Measurements from ENCODE around the gene ARHGAP24. TPM values are rescaled to one million over a fixed set of nuclear protein-coding genes. Genes with fewer than 3 reads are reported as not detected.

Gene ARHGAP24
- total and polyA plus RNA-seq, 3 experiments from 2014 or later: not detected

DNA sequence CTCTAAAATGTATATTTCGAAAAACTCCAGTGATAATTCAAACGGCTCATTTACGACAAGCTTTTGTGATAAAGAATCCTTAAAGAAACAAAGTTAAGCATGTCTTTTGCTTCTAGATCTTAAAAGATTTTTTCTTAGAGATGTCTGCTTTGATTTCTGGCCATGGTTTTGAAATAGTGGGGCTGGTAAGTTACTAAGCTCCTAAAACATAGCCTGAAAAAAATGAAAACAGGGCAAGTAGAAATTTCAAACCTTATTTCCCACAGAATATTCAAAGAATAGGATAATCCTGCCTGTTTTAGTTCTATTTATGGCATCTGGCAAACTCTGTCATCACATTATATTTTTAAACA is 318.3 kb downstream of the ARHGAP24 start:
- no peak overlapping the region for H3K4me3 Mint-ChIP-seq
- H3K27ac Mint-ChIP-seq: no peak overlapping the region
- Histone ChIP-seq H3K9me3 (ENCODE audit: low read length) (no peaks in the 10 kb centered on the region), H3K4me3 (ENCODE audit: low read length) (no peak overlapping the region), H3K27ac (ENCODE audit: low read depth, low read length) (no peak overlapping the region), H3K36me3 (ENCODE audit: insufficient read depth, low read length) (no peaks in the 10 kb centered on the region), H3K27me3 (ENCODE audit: insufficient read depth, low read length, poor library complexity, severe bottlenecking) (no peaks in the 10 kb centered on the region), H3K4me1 (ENCODE audit: insufficient read depth, low read length) (no peaks in the 10 kb centered on the region)
- no peaks in the 10 kb centered on the region for H3K4me1 Mint-ChIP-seq
- peaks cover 0 to 13% (median 4%) of the 10 kb centered on the region in 5 donors for H3K9me3 Mint-ChIP-seq
- no peaks in the 10 kb centered on the region for H3K36me3 Mint-ChIP-seq
- ChIA-PET CTCF (no interaction called here), POLR2A (no interaction called here)
- H3K27me3 Mint-ChIP-seq: no peaks in the 10 kb centered on the region
- no peak for DNase-seq

- Histone ChIP-seq H3K4me1 (ENCODE audit: insufficient read depth, low read length) (no peaks in the 10 kb centered on the region), H3K36me3 (ENCODE audit: insufficient read depth, low read length) (no peaks in the 10 kb centered on the region), H3K27me3 (ENCODE audit: insufficient read depth, low read length, poor library complexity, severe bottlenecking) (no peaks in the 10 kb centered on the region), H3K4me3 (ENCODE audit: low read length) (no peak overlapping the region), H3K9me3 (ENCODE audit: low read length) (no peaks in the 10 kb centered on the region), H3K27ac (ENCODE audit: low read depth, low read length) (no peak overlapping the region)
- no peaks in the 10 kb centered on the region for H3K4me1 Mint-ChIP-seq
- no peak for DNase-seq
- POLR2A ChIA-PET: no interaction called here
- no peak overlapping the region for H3K4me3 Mint-ChIP-seq
- H3K9me3 Mint-ChIP-seq: peaks cover 0 to 19% (median 0%) of the 10 kb centered on the region in 5 donors
- no peaks in the 10 kb centered on the region for H3K27me3 Mint-ChIP-seq
- H3K27ac Mint-ChIP-seq: no peak overlapping the region
- CTCF ChIA-PET: no interaction called here
- H3K36me3 Mint-ChIP-seq: no peaks in the 10 kb centered on the region
Observed at GRCh38 chr4:85798012-85798770, 323.2 kb downstream of the ARHGAP24 start.

GRCh38 chr4:85803856-85804255 is 328.9 kb downstream of the ARHGAP24 start:
- no peak overlapping the region for H3K27ac Mint-ChIP-seq
- CTCF ChIA-PET: no interaction called here
- H3K4me3 Mint-ChIP-seq: no peak overlapping the region
- H3K9me3 Mint-ChIP-seq: peaks cover 0 to 9% (median 2%) of the 10 kb centered on the region in 5 donors
- Histone ChIP-seq H3K27ac (ENCODE audit: low read depth, low read length) (no peak overlapping the region), H3K4me1 (ENCODE audit: insufficient read depth, low read length) (no peaks in the 10 kb centered on the region), H3K36me3 (ENCODE audit: insufficient read depth, low read length) (no peaks in the 10 kb centered on the region), H3K4me3 (ENCODE audit: low read length) (no peak overlapping the region), H3K27me3 (ENCODE audit: insufficient read depth, low read length, poor library complexity, severe bottlenecking) (no peaks in the 10 kb centered on the region), H3K9me3 (ENCODE audit: low read length) (no peaks in the 10 kb centered on the region)
- H3K36me3 Mint-ChIP-seq: no peaks in the 10 kb centered on the region
- H3K27me3 Mint-ChIP-seq: no peaks in the 10 kb centered on the region
- H3K4me1 Mint-ChIP-seq: no peaks in the 10 kb centered on the region
- no peak for DNase-seq
- POLR2A ChIA-PET: no interaction called here

GRCh38 chr4:85805891-85806290 is 330.9 kb downstream of the ARHGAP24 start:
- H3K9me3 Mint-ChIP-seq: peaks cover 0 to 9% (median 0%) of the 10 kb centered on the region in 5 donors
- H3K36me3 Mint-ChIP-seq: no peaks in the 10 kb centered on the region
- ChIA-PET CTCF (no interaction called here), POLR2A (no interaction called here)
- no peaks in the 10 kb centered on the region for H3K36me3 ChIP-seq (ENCODE audit: insufficient read depth, low read length)
- H3K9me3 ChIP-seq (ENCODE audit: low read length): no peaks in the 10 kb centered on the region
- H3K4me3 Mint-ChIP-seq: no peak overlapping the region
- H3K27ac Mint-ChIP-seq: no peak overlapping the region
- H3K27me3 Mint-ChIP-seq: no peaks in the 10 kb centered on the region
- no peak overlapping the region for H3K4me3 ChIP-seq (ENCODE audit: low read length)
- no peaks in the 10 kb centered on the region for H3K4me1 Mint-ChIP-seq
- H3K4me1 ChIP-seq (ENCODE audit: insufficient read depth, low read length): no peaks in the 10 kb centered on the region
- no peaks in the 10 kb centered on the region for H3K27me3 ChIP-seq (ENCODE audit: insufficient read depth, low read length, poor library complexity, severe bottlenecking)
- H3K27ac ChIP-seq (ENCODE audit: low read depth, low read length): no peak overlapping the region
- DNase-seq: no peak

GRCh38 chr4:85806334-85806733 is 331.4 kb downstream of the ARHGAP24 start:
- Histone ChIP-seq H3K27ac (ENCODE audit: low read depth, low read length) (no peak overlapping the region), H3K4me3 (ENCODE audit: low read length) (no peak overlapping the region), H3K27me3 (ENCODE audit: insufficient read depth, low read length, poor library complexity, severe bottlenecking) (no peaks in the 10 kb centered on the region), H3K36me3 (ENCODE audit: insufficient read depth, low read length) (no peaks in the 10 kb centered on the region), H3K4me1 (ENCODE audit: insufficient read depth, low read length) (no peaks in the 10 kb centered on the region), H3K9me3 (ENCODE audit: low read length) (no peaks in the 10 kb centered on the region)
- CTCF ChIA-PET: no interaction called here
- Mint-ChIP-seq H3K27me3 (no peaks in the 10 kb centered on the region), H3K27ac (no peak overlapping the region), H3K4me1 (no peaks in the 10 kb centered on the region), H3K4me3 (no peak overlapping the region), H3K36me3 (no peaks in the 10 kb centered on the region), H3K9me3 (peaks cover 0 to 9% (median 0%) of the 10 kb centered on the region in 5 donors)
- POLR2A ChIA-PET: no interaction called here
- no peak for DNase-seq

DNA sequence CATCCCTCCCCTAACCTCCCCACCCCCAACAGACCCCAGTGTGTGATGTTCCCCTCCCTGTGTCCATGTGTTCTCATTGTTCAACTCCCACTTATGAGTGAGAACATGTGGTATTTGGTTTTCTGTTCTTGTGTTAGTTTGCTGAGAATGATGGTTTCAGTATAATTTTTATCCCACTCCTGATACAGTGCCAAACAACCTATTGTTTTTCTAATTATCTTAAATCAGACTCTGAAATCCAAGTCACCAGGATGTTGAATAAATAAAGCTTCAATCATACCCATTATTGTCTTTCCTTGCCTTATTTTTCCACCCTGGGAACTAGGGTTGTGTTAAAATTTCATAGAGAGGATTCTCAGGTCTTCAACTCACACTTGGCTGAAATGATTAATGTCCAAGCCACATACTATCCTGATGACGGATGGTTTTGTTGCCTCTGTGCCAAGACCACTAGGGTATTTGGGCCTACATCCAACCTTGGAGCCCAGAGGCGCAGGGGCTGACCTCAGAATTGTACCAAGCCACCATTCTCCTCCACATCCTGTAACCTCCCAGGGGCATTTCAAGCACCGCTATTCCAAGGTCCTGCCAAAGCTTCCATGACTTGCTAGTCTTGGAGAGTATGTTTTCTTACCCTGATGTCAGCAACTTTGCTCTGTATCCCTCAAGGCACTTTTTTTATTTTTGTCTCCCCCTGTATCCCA is 332.4 kb downstream of the ARHGAP24 start:
- CTCF ChIA-PET: no interaction called here

GRCh38 chr4:85808104-85808503 is 333.2 kb downstream of the ARHGAP24 start:
- no peaks in the 10 kb centered on the region for H3K27me3 ChIP-seq (ENCODE audit: insufficient read depth, low read length, poor library complexity, severe bottlenecking)
- H3K27ac ChIP-seq (ENCODE audit: low read depth, low read length): no peak overlapping the region
- Mint-ChIP-seq H3K27me3 (no peaks in the 10 kb centered on the region), H3K9me3 (peaks cover 0 to 9% (median 6%) of the 10 kb centered on the region in 5 donors), H3K36me3 (no peaks in the 10 kb centered on the region), H3K4me1 (no peaks in the 10 kb centered on the region), H3K27ac (no peak overlapping the region), H3K4me3 (no peak overlapping the region)
- H3K4me1 ChIP-seq (ENCODE audit: insufficient read depth, low read length): no peaks in the 10 kb centered on the region
- no peaks in the 10 kb centered on the region for H3K9me3 ChIP-seq (ENCODE audit: low read length)
- POLR2A ChIA-PET: no interaction called here
- no peak for DNase-seq
- no peak overlapping the region for H3K4me3 ChIP-seq (ENCODE audit: low read length)
- H3K36me3 ChIP-seq (ENCODE audit: insufficient read depth, low read length): no peaks in the 10 kb centered on the region
- CTCF ChIA-PET: no interaction called here

More for the DNA sequence above, 332.4 kb downstream of the ARHGAP24 start:
- H3K4me3 Mint-ChIP-seq: no peak overlapping the region
- Histone ChIP-seq H3K4me3 (ENCODE audit: low read length) (no peak overlapping the region), H3K27me3 (ENCODE audit: insufficient read depth, low read length, poor library complexity, severe bottlenecking) (no peaks in the 10 kb centered on the region), H3K27ac (ENCODE audit: low read depth, low read length) (no peak overlapping the region), H3K4me1 (ENCODE audit: insufficient read depth, low read length) (no peaks in the 10 kb centered on the region), H3K36me3 (ENCODE audit: insufficient read depth, low read length) (no peaks in the 10 kb centered on the region), H3K9me3 (ENCODE audit: low read length) (no peaks in the 10 kb centered on the region)
- H3K9me3 Mint-ChIP-seq: peaks cover 0 to 6% (median 1%) of the 10 kb centered on the region in 5 donors
- H3K4me1 Mint-ChIP-seq: no peaks in the 10 kb centered on the region
- POLR2A ChIA-PET: no interaction called here
- no peak overlapping the region for H3K27ac Mint-ChIP-seq
- no peaks in the 10 kb centered on the region for H3K27me3 Mint-ChIP-seq
- DNase-seq: no peak
- H3K36me3 Mint-ChIP-seq: no peaks in the 10 kb centered on the region

DNA sequence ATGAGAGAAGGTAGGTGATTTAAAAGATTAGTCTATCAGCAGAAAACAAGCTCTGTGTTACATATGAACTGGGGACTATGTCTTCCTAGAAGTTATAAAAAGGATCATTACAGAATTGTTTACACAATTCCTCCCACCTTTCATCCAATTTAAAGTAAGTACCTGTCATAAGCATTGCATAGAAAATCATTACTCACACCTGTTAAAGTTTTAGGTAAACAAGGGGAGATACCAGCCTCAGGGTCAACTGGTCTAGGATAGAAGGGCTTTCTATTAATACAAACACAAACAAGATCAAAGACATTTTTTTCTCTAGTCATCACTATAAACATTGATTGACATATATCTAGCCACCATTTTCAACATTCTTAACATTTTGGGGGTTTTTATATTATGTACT is 333.9 kb downstream of the ARHGAP24 start:
- H3K27ac ChIP-seq (ENCODE audit: low read depth, low read length): no peak overlapping the region
- Mint-ChIP-seq H3K27ac (no peak overlapping the region), H3K4me1 (no peaks in the 10 kb centered on the region), H3K36me3 (no peaks in the 10 kb centered on the region), H3K27me3 (peaks cover 0 to 2% of the 10 kb centered on the region in 2 donors), H3K4me3 (no peak overlapping the region), H3K9me3 (peaks cover 0 to 10% (median 6%) of the 10 kb centered on the region in 5 donors)
- ChIA-PET POLR2A (no interaction called here), CTCF (no interaction called here)
- no peak overlapping the region for H3K4me3 ChIP-seq (ENCODE audit: low read length)
- DNase-seq: no peak
- H3K27me3 ChIP-seq (ENCODE audit: insufficient read depth, low read length, poor library complexity, severe bottlenecking): no peaks in the 10 kb centered on the region
- no peaks in the 10 kb centered on the region for H3K36me3 ChIP-seq (ENCODE audit: insufficient read depth, low read length)
- no peaks in the 10 kb centered on the region for H3K9me3 ChIP-seq (ENCODE audit: low read length)
- H3K4me1 ChIP-seq (ENCODE audit: insufficient read depth, low read length): no peaks in the 10 kb centered on the region
